ENCODE data around the gene LSG1.
A peak's percentile ranks its signal among the peaks of the same experiment; 100 is the strongest.
"Not testable (repeated sequence)": the region's sequence is repeated elsewhere in the genome, so short reads cannot be mapped to it uniquely, and the experiment has no call there.

Gene LSG1

GRCh38 chr3:194618858-194619608, 53.0 kb downstream of the LSG1 start:
- no peak for DNase-seq (ENCODE audit: low read depth, low spot score)

- DNase-seq (ENCODE audit: low read depth, low spot score) = no peak
Observed at GRCh38 chr3:194617827-194618226, 54.2 kb downstream of the LSG1 start.

GRCh38 chr3:194617143-194617671, 54.8 kb downstream of the LSG1 start:
- no peak for DNase-seq (ENCODE audit: low read depth, low spot score)

GRCh38 chr3:194615226-194615625, 56.8 kb downstream of the LSG1 start:
- DNase-seq (ENCODE audit: low read depth, low spot score) = no peak

- no peak for DNase-seq (ENCODE audit: low read depth, low spot score)
Observed at GRCh38 chr3:194612221-194612620, 59.8 kb downstream of the LSG1 start.

GRCh38 chr3:194610689-194611088, 61.3 kb downstream of the LSG1 start:
- DNase-seq (ENCODE audit: low read depth, low spot score) = no peak

GRCh38 chr3:194609601-194610000, 62.4 kb downstream of the LSG1 start:
- no peak for DNase-seq (ENCODE audit: low read depth, low spot score)

- DNase-seq (ENCODE audit: low read depth, low spot score) = no peak
Observed at GRCh38 chr3:194608981-194609380, 63.0 kb downstream of the LSG1 start.

GRCh38 chr3:194607592-194608389, 64.2 kb downstream of the LSG1 start:
- no peak for DNase-seq (ENCODE audit: low read depth, low spot score)

GRCh38 chr3:194606941-194607340, 65.0 kb downstream of the LSG1 start:
- no peak for DNase-seq (ENCODE audit: low read depth, low spot score)

- no peak for DNase-seq (ENCODE audit: low read depth, low spot score)
Observed at GRCh38 chr3:194606163-194606562, 65.8 kb downstream of the LSG1 start.

- DNase-seq (ENCODE audit: low read depth, low spot score) = not testable (repeated sequence)
Observed at GRCh38 chr3:194605314-194605713, 66.7 kb downstream of the LSG1 start.

GRCh38 chr3:194604837-194605236, 67.2 kb downstream of the LSG1 start:
- DNase-seq (ENCODE audit: low read depth, low spot score) = no peak

GRCh38 chr3:194604126-194604525, 67.9 kb downstream of the LSG1 start:
- DNase-seq (ENCODE audit: low read depth, low spot score) = no peak

- DNase-seq (ENCODE audit: low read depth, low spot score) = no peak
Observed at GRCh38 chr3:194602669-194603171, 69.3 kb downstream of the LSG1 start.

- peak; percentile 53 for DNase-seq (ENCODE audit: low read depth, low spot score)
Observed at GRCh38 chr3:194598771-194599557, 73.0 kb downstream of the LSG1 start.

- no peak for DNase-seq (ENCODE audit: low read depth, low spot score)
Observed at GRCh38 chr3:194596906-194597305, 75.1 kb downstream of the LSG1 start.

GRCh38 chr3:194592798-194593752, 78.9 kb downstream of the LSG1 start:
- DNase-seq (ENCODE audit: low read depth, low spot score) = peak; percentile 97

Data from smooth muscle cell of the brain vasculature (primary cell).